NCI-H2171 (cell line): ENCODE data around the gene OGFR.
A peak's percentile ranks its signal among the peaks of the same experiment; 100 is the strongest.
"Not testable (repeated sequence)": the region's sequence is repeated elsewhere in the genome, so short reads cannot be mapped to it uniquely, and the experiment has no call there.

Experiments used
- DNase-seq: peaks from one replicate; lab custom pipeline; 2025; lab: John Stamatoyannopoulos, UW

OGFR gene

DNA sequence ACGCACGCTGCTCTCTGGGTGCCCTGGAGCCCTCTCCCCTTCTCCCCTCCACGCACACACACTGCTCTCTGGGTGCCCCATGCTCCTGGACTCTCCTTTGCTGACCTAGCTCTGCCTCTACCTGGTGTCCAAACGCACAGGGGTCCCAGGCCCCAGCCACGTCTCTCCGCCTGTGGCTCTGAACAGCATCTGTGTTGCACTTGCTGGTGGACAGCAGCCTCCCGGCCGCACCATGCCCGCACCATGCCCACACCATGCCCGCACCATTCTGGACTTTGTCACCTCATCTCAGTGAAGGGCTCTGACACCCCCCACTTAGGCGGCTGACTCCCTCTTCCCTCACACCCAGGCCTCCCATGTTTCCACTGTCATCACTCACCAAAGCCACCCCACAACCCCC lies 35.2 kb downstream of the OGFR start:
- no peak for DNase-seq

DNA sequence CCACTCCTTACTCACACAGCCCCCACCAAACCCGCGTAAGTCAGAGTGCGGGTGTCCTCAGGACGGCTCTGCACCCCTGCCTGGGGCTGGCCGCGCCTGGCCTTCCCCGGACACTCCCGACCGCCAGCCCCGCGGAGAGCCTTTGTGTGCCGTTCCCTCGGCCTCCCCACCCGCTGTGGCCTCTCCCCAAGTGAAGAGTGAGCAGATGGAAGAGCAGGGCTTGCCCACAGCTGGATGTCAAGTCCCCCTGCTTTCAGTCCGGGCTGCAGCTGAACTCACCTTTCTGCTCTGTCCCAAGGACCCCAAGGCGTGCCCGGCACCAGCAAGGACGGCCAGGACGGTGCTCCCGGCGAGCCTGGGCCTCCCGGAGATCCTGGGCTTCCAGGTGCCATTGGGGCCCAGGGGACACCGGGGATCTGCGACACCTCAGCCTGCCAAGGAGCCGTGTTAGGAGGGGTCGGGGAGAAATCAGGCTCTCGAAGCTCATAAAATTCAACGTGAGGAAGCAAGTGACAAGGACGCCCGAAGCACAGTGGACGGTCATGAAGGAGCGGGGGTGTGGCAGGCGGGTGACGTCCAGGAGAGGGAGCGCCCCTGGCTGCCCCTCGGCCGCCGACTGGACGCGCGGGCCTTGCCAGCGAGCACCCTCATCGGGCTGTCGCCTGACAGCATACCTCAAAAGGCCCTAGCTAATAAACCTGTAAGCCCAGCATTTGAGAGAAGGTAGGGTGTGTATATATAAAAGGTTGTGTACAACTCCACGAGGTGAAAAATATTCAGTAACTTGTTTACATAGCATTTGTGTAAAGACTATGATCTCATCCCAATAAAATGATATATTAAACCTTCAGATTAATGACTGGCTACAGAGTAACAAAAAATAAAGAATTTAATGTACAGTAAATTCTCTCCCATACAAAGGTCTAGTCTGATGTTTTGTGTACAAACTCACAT lies 35.9 kb downstream of the OGFR start:
- no peak for DNase-seq

- DNase-seq: no peak
Measured at GRCh38 chr20:62841705-62842212, 37.1 kb downstream of the OGFR start.

GRCh38 chr20:62843656-62844055 lies 39.0 kb downstream of the OGFR start:
- DNase-seq: no peak

GRCh38 chr20:62844182-62844581 lies 39.5 kb downstream of the OGFR start:
- DNase-seq: no peak

DNA sequence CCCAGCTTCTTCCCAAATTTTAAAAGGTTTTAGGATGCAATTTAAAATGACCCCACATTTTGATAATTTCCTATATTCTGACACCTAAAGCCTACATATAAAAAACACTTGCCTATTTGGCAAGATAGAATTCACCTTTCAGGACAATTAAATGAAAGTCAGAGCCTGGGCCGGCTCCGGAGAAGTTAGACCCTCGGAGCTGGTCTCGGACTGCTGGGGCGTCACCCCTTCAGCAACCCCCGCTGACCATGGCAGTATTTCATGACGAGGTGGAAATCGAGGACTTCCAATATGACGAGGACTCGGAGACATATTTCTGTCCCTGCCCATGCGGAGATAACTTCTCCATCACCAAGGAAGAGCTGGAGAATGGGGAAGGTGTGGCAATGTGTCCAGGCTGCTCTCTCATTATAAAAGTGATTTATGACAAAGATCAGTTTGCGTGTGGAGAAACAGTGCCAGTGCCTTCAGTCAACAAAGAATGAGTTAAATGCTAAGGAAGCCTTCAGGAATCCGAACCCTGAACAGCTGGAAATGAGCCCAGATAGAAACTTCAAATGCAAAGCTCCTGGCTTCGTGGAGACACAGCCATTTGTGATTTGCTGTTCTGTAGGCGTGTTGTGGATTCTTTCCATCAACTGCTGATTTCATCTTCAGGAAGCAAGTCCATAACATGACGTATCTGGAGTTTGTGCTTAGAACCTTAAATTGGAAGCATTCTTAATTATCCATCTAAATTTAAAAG lies 41.0 kb downstream of the OGFR start:
- peak; percentile 34 for DNase-seq

DNA sequence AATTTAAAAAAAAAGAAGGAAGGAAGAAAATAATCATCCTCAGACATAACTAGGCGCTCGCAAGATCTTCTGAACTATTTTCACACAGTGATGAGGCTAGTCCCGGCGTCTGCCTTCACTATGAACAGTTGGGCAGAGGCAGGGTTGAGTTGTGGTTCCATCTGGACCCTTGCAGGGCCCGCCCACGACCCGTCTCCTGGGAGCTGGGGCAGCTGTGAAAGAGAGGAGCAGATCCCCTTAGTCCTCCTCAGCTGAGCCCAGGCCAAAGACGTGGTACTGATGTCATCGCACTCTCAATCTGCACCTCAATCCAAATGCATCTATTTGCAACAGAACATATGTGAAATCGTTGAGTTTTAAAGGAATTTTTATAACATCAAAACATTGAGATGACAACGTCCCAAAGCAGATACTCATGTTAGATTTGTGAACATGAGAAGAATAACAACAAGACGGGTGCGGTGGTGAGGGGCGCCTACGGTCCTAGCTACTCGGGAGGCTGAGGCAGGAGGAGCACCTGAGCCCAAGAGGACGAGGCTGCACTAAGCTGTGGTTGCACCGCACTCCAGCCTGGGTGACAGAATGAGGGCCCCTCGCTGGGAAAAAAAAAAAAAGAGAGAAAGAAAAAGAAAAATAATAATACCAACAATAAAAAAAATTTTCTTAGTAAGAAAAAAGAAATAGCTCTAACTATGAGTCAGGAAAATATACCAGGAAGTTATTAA lies 41.7 kb downstream of the OGFR start:
- peak; percentile 96 for DNase-seq

- DNase-seq: not testable (repeated sequence)
Measured at GRCh38 chr20:62848917-62849316, 44.3 kb downstream of the OGFR start.

DNA sequence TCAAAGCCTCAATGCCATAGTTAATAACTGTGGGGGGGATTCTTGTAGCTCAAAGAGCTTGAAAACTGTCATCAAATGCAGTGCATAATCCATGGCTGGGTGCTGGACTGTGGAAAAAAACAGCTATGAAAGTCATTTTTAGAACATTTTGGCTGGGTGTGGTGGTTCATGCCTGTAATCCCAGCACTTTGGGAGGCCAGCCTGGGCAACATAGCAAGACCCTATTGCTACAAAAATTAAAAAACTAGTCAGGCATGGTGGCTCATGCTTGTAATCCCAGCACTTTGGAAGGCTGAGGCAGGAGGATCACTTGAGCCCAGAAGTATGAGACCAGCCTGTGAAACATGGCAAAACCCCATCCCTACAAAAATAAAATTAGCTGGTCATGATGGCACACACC lies 44.8 kb downstream of the OGFR start:
- DNase-seq: no peak

GRCh38 chr20:62850333-62850974 lies 45.8 kb downstream of the OGFR start:
- no peak for DNase-seq

DNA sequence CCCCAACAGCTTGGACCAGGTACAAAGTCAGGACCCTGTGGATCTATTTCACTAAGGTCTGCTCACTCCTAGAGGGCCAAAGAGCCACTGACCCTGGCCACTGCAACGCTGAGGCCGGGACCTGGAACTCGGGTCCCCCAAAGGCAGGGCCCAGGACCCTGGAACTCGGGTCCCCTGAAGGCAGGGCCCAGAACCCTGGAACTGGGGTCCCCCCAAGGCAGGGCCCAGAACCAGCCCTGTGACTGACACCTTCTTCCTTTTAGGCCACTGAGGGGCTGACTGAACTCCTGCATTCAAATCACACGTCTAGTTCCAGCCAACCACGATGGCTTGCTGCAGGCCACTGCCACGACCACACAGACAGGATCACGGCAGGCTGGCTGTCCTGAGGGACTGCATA lies 47.6 kb downstream of the OGFR start:
- DNase-seq: no peak

DNA sequence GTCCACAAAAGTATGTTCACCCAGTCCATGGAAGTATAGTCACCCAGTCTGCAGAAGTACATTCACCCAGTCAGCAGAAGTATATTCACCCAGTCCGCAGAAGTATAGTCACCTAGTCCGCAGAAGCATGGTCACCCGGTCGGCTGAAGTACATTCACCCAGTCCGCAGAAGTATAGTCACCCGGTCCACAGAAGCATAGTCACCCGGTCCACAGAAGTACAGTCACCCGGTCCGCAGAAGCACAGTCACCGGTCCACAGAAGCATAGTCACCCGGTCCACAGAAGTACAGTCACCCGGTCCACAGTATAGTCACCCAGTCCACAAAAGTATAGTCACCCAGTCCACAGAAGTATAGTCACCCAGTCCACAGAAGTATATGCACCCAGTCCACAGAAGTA lies 48.2 kb downstream of the OGFR start:
- DNase-seq: no peak

DNA sequence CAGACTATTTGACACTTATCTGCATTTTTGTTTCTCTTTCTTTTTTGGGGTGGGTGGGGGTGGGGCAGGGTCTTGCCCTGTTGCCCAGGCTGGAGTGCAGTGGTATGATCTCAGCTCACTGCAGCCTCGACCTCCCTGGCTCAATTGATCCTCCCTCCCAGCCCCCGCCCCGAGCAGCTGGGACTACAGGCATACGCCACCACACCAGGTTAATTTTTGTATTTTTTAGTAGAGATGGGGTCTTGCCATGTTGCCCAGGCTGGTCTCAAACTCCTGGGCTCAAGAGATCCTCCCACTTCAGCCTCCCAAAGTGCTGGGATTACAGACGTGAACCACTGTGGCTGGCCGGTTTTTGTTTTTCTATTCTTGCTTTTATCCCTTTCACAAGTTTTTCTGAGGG lies 48.7 kb downstream of the OGFR start:
- DNase-seq: not testable (repeated sequence)

- DNase-seq: no peak
Measured at GRCh38 chr20:62854121-62854520, 49.5 kb downstream of the OGFR start.

GRCh38 chr20:62855120-62855519 lies 50.5 kb downstream of the OGFR start:
- no peak for DNase-seq

DNA sequence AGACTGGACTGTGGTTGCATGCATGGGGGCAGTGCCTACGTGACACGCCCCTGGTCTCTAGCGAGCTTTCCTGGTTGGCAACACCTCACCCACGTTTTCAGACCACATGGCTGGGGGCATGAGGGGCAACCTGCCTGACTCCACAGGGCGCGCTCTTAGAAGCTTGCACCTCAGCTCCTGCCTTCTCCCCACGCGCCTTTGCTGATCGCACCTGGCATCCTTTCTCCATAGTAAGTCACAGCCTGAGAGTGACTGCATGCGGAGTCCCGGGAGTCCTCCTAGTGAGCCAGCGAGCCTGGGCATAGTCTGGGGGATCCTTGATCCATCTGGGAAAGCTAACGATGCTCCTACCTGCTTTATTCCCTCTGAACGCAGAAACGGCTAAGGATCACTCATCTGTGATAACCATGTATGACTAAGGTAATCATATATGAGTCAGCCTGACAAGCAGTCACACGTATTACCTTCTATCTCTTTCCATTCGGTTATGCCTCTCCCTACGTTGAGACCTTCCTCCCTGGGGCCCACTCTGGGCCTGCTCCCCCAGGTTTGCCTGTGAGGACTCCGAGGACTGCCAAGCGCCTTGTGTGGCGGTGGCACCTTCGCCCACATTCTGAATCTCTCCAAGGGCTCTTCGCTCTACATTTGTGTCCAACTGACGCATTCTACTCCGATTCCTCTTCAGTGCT lies 52.4 kb downstream of the OGFR start:
- DNase-seq: peak; percentile 22

GRCh38 chr20:62858058-62858830 lies 53.6 kb downstream of the OGFR start:
- no peak for DNase-seq

DNA sequence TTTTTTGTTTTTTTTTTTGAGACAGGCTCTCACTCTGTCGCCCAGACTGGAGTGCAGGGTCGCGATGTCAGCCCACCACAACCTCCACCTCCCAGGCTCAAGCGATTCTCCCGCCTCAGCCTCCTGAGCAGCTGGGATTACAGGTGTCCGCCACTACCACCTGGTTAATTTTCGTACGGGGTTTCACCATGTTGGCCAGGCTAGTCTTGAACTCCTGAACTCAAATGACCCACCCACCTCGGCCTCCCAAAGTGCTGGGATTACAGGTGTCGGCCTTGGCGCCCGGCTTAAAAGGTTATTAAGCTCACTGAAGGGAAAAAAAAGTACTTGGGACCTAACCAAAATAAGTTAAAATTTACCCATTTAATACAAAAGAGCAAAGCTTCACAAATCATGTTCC lies 55.1 kb downstream of the OGFR start:
- no peak for DNase-seq

- DNase-seq: no peak
Measured at GRCh38 chr20:62860391-62860923, 55.8 kb downstream of the OGFR start.
